GM21367 (cell line): ENCODE measurements around the gene MTHFS.

Experiments used
- ATAC-seq: cut with Tn5 transposase; IDR thresholded peaks from one replicate; pipeline ENCODE4 v1.9.1; 2021; ENCODE audit not compliant: unreplicated experiment

The MTHFS gene

DNA sequence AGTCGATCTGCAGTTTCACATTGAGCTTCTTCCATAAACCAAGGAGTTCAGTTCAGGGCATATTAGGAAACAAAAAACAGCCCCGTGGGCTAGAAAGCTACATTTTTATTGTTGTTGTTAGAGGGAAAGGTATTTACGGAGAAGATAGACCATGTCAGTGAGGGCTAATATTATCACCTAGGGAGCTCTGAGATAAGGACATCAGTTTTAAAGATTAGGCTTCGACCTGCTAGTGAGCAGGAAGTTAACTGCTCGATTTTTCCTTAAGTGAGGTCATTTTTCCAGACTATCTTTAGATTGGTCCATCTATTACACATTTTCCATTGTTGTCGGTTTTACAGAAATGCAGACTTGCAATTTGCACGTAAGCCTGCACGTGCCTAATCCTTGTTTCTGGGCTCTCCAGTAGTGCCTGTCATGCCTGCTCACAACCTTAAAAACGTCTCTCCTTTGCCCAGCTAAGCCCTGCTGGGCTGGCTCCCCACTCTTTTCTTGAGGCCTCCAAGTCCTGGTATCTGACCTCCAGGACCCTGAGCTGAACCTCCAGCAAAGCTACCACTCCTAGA, 72.6 kb downstream of the MTHFS start:
- no peak for ATAC-seq

DNA sequence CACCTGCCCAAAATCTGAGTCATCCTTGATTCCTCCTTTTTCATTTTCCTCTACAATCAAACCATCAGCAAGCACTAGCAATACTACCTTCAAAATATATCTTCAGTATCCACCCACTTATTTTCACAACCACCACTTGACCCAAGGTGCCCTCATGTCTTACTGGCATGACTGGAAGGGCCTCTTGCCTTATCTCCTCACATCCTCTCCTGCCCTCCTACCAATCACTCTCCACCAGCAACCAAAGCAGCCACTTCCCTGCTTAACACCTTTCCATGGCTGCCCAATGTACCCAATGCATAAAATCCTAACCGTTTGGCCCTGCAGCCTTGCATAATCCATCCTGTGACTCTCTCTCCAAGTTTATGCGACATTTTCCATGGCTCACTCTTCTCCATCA, 76.0 kb downstream of the MTHFS start:
- no peak for ATAC-seq

DNA sequence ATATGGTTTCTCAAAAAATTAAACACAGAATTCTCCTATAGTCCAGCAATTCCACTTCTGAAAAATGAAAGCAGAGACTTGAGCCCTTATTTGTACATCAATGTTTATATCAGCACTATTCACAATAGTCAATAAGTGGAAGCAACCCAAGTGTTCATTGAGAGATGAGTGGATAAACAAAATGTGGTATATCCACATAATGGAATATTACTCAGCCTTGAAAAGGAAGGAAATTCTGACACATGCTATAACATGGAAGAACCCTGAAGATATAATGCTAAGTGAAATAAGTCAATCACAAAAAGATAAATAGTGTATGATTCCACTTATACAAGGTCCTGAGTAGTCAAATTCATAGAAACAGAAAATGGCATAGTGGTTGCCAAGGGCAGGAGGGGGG, 76.6 kb downstream of the MTHFS start:
- no peak for ATAC-seq

DNA sequence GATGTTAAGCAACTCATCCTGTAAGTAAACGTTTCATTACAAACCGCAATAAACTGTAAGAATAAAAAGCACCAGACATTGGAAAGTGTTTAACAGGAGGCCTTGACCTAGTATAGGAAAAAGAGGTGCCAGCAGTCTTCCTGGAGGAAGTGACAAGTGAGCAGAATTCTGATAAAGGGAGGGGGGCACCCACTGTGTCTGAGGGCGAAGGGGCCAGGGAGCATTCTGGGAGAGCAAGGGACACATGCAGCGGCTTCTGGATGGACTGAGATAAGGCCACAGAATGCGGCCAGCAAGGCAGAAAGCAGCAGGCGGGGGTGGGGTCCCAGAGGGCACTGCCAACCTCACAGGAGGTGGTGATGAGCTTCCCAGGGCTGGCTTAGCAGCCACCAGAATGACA, 80.2 kb downstream of the MTHFS start:
- ATAC-seq: no peak

DNA sequence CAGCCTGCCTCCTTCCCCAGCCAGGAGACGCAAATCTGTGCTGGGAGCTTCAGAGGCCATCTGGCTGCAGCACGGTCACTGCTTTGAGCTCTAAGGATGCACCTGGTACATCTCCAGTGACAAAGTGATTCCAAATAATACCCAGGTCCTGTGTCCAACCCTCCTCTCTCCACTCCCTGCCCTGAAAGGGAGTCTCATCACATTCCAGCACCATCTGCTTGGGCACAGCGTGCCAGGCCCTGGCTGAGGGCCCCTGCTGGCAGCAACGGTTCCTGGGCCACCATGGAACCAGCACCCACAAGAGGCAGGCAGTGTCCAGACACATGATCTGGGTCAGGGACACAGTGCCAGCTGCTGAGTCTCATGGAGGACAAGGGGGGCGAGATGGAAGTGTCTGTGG, 81.3 kb downstream of the MTHFS start:
- ATAC-seq: no peak

- ATAC-seq: no peak
Measured at GRCh38 chr15:79812541-79812940, 84.3 kb downstream of the MTHFS start.

DNA sequence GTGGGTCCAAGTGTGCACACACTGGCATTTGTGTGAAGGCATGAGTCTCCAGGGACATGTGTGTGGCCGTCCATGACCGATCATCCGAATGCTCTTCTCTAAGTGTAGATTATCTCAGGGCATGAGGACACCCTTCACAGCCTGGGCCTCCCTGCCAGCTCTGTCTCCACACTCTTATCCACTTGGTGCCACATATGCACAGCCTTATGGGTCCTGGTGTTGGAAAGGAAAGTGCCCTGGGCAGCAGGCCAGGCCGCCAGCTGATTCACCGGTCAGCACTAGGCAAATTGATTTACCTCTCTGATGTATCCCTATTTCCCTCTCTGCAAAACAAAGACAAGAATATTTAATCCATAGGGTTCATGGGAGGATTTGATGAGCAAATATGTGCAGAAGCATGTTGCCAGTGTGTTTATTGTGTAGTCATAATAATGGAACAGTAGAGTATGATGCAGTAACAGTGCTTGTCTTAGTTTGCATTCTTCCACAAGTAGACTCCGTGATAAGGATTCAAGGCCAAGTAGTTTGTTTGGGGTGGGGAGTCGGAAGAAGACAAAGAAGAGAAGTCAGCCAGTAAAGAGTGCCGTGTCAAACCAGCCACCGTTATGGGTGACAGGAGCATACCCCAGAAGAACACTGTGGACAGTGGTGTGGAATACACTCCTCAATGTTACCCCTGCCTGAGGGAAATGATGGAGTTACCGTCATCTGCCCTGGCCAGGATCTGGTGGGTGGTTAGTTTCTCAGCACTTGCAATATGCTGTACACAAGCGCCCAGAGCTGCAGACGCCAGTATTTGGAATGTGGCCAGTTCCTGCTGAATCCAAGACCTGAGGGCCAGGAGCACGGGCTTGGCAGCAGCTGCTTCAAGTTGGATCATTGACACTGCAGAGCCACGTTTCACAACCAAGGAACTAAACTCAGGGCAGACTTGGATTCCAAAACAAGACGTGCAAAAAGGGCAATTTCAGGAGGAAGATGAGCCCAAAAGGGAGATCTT, 85.1 kb downstream of the MTHFS start:
- no peak for ATAC-seq

GRCh38 chr15:79804838-79805237, 92.0 kb downstream of the MTHFS start:
- no peak for ATAC-seq

GRCh38 chr15:79798311-79798710, 98.5 kb downstream of the MTHFS start:
- ATAC-seq: no peak
